Right cardiac atrium (tissue), 5 donors: Measurements from ENCODE around the gene CRYBA2. TPM values are rescaled to one million over a fixed set of nuclear protein-coding genes. Genes with fewer than 3 reads are reported as not detected.

Experiments
- ATAC-seq, 2 donors: fragments of 200-7000 bp; cut with Tn5 transposase; one replicate each; pipeline versions ENCODE4 v1.8.0 to v1.9.1; 2020; ENCODE audit warnings: moderate library complexity in 2 of 2, mild to moderate bottlenecking in 1 of 2
- DNase-seq, 3 donors: peaks; one replicate each; pipeline ENCODE4 v3.0.0-alpha.2; 2020
- H3K27ac ChIP-seq: one replicate; pipeline ENCODE4 v1.5.1; 2013; ENCODE audit warnings: mild to moderate bottlenecking, low read length, control low read depth, moderate library complexity
- H3K27me3 ChIP-seq: one replicate; pipeline ENCODE4 v1.6.1; 2013; ENCODE audit not compliant: control insufficient read depth, insufficient read depth
- H3K4me1 ChIP-seq: one replicate; pipeline ENCODE4 v1.6.1; 2013; ENCODE audit warnings: low read length; ENCODE audit not compliant: control insufficient read depth, insufficient read depth
- H3K4me3 ChIP-seq: one replicate; pipeline ENCODE4 v1.5.1; 2013; ENCODE audit warnings: low read length, control low read depth
- H3K9me3 ChIP-seq: one replicate; pipeline ENCODE4 v1.6.1; 2013; ENCODE audit warnings: low read length; ENCODE audit not compliant: control insufficient read depth
- WGBS: extraction: QIAGEN DNeasy Blood & Tissue Kit; methylation state at CpG from one replicate; pipeline ENCODE4 v1.1.7; 2013; 5-methylcytosine and 5-hydroxymethylcytosine counted together
- intact Hi-C, 4 donors: fragments of 100-400 bp; cut with DNase I; formaldehyde crosslinking; loops; one replicate each; pipeline versions ENCODE4 v1.11.0 to v1.14.0; 2022 to 2023
- polyA plus RNA-seq: library from polyadenylated mRNA; stranded (reverse); fragments of 200-250 nt; gene quantifications from one replicate; pipeline ENCODE4 v1.2.3, GENCODE V29; 2013
- total RNA-seq, 4 donors: library from RNA; stranded (reverse); fragmentation: NEBNext Ultra II Directional; extraction: Animal tissue kit (Norgen Biotek cat#: 25700); gene quantifications; one replicate each; pipeline ENCODE4 v1.2.1, GENCODE V29; 2021
- donor health status: healthy with polysubstance abuse.
- donor health status: DM: no; HTN: yes; CAD: no.
- donor health status: DM: no; HTN: no; CAD: no.
- donor health status: DM: no; HTN: yes; CAD: no; lungs with severe emphysema.
- donor health status: DM: yes; HTN: yes; CAD: no.

CRYBA2 gene
- total and polyA plus RNA-seq, 5 donors, result not detected

GRCh38 chr2:218979846-218980734, 13.1 kb downstream of the CRYBA2 start:
- Histone ChIP-seq H3K27ac (no peak overlapping the region), H3K27me3 (no peaks in the 10 kb centered on the region), H3K4me1 (peaks cover 13% of the 10 kb centered on the region), H3K4me3 (no peak overlapping the region), H3K9me3 (no peaks in the 10 kb centered on the region)
- peak; percentile 82 to 84 for ATAC-seq
- DNase-seq, result peak; percentile 85 to 93 (median 90)
- intact Hi-C loops, result no loop called here
- 3% methylated on average over 39 of the region's 39 CpGs for whole genome bisulfite sequencing

- Histone ChIP-seq H3K27me3 (no peaks in the 10 kb centered on the region), H3K4me1 (no peaks in the 10 kb centered on the region), H3K9me3 (no peaks in the 10 kb centered on the region), H3K27ac (no peak overlapping the region), H3K4me3 (no peak overlapping the region)
- no peak for ATAC-seq
- DNase-seq, result no peak
- WGBS, result 61% methylated on average over 4 of the region's 4 CpGs
- intact Hi-C loops, result no loop called here
Observed at GRCh38 chr2:218975060-218975777, 18.0 kb downstream of the CRYBA2 start.

DNA sequence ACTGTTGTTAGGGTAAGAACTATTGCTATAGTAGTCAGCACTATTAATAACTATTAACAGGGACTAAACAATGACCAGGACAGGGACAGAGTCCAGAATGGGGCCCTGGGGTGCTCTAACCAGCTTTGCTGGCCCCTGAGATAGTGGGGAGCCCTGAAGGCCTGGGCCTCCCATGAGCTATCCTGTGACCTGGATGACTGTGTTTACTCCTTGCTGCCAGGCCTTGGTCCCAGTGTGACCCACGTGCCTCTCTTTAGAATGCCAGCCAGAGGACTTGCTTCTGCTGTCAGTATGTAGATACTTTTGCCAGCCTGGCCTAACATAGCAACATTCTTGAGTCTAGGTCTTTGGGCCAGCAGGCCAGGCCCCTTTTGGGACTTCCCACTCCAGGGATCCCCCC, 22.3 kb downstream of the CRYBA2 start:
- WGBS, result 20% methylated on average over 1 of the region's 1 CpG
- Histone ChIP-seq H3K27ac (no peak overlapping the region), H3K9me3 (no peaks in the 10 kb centered on the region), H3K4me1 (no peaks in the 10 kb centered on the region), H3K27me3 (no peaks in the 10 kb centered on the region), H3K4me3 (no peak overlapping the region)
- no peak for DNase-seq
- intact Hi-C loops, result no loop called here
- peak in 1 of 2 donors; percentile 40 for ATAC-seq

DNA sequence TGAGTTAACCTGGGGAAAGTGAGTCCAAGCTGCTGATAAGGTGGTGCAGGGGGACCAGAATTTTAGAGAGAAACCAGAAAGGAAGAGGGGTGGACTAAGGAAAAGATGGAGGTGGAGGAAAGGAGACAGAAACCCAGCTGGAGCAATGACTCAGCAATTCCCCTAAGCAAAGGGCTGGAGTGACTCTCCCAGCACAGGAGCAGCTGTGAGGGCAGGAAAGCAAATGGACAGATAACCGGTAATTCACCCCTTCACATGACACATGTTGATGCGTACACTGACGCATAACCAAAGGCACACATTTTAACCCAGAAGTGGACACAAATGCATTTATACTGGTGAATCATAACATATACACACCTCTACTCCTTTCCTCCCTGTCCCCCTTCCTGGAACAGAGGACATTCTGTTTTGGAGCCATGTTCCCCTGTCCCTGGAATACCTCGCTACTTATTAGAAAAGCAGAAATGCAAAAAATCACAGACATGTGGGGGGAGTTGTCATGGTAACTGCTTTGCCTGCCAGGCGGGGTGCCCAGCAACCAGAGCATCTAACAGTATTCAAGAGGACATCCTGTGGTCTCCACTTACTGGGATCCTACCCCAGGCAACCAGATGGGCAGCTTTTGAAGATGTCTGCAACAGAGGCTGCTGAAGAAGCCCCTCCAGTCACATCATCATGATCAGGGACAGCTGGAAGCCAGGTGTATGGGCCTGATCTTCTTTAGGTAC, 29.0 kb downstream of the CRYBA2 start:
- DNase-seq (no peak), ATAC-seq (no peak)
- no peaks in the 10 kb centered on the region for H3K9me3 ChIP-seq
- intact Hi-C loops, result no loop called here
- H3K4me1 ChIP-seq, result no peaks in the 10 kb centered on the region
- 35% methylated on average over 5 of the region's 5 CpGs for WGBS
- no peak overlapping the region for H3K27ac ChIP-seq
- no peak overlapping the region for H3K4me3 ChIP-seq
- no peaks in the 10 kb centered on the region for H3K27me3 ChIP-seq

- Histone ChIP-seq H3K9me3 (no peaks in the 10 kb centered on the region), H3K4me3 (no peak overlapping the region), H3K4me1 (no peaks in the 10 kb centered on the region), H3K27ac (no peak overlapping the region), H3K27me3 (no peaks in the 10 kb centered on the region)
- no peak for ATAC-seq
- WGBS, result 15% methylated on average over 5 of the region's 5 CpGs
- no peak for DNase-seq
- intact Hi-C loops, result no loop called here
Observed at GRCh38 chr2:218963601-218964000, 29.6 kb downstream of the CRYBA2 start.

GRCh38 chr2:218962859-218963492, 30.2 kb downstream of the CRYBA2 start:
- peak; percentile 71 to 89 (median 88) for DNase-seq
- intact Hi-C loops, result no loop called here
- ATAC-seq, result peak in 1 of 2 donors; percentile 62

GRCh38 chr2:218961651-218962570, 31.3 kb downstream of the CRYBA2 start:
- WGBS, result 10% methylated on average over 34 of the region's 34 CpGs
- Histone ChIP-seq H3K4me1 (no peaks in the 10 kb centered on the region), H3K9me3 (no peaks in the 10 kb centered on the region), H3K27me3 (no peaks in the 10 kb centered on the region), H3K27ac (no peak overlapping the region), H3K4me3 (no peak overlapping the region)
- no peak for ATAC-seq
- intact Hi-C loops, result no loop called here
- no peak for DNase-seq

More at GRCh38 chr2:218962859-218963492, 30.2 kb downstream of the CRYBA2 start:
- H3K4me1 ChIP-seq, result no peaks in the 10 kb centered on the region
- H3K27me3 ChIP-seq, result no peaks in the 10 kb centered on the region
- H3K27ac ChIP-seq, result no peak overlapping the region
- 2% methylated on average over 42 of the region's 42 CpGs for WGBS
- no peak overlapping the region for H3K4me3 ChIP-seq
- no peaks in the 10 kb centered on the region for H3K9me3 ChIP-seq

DNA sequence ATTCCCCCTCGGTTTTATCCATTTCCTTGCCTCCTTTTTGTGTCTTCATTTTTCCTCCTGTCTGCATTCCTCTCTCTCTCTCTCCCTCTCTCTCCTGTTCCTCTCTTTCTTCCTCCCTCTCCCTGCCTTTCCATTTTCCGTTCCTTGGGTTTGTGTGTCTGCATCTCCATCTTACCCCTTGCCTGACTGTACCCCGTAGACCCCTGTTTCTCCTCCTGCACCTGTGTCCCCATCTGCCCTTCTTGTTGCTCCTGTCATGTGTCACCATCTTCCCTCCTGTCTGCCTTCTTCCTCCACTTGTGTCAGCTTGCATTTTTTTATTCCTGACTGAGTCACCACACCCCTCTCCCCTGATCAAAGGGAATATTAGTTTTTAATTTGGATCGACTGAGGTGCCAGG, 32.0 kb downstream of the CRYBA2 start:
- H3K4me1 ChIP-seq, result no peaks in the 10 kb centered on the region
- intact Hi-C loops, result no loop called here
- H3K9me3 ChIP-seq, result no peaks in the 10 kb centered on the region
- no peaks in the 10 kb centered on the region for H3K27me3 ChIP-seq
- no peak overlapping the region for H3K4me3 ChIP-seq
- ATAC-seq (no peak), DNase-seq (no peak)
- 6% methylated on average over 4 of the region's 4 CpGs for WGBS
- H3K27ac ChIP-seq, result no peak overlapping the region

DNA sequence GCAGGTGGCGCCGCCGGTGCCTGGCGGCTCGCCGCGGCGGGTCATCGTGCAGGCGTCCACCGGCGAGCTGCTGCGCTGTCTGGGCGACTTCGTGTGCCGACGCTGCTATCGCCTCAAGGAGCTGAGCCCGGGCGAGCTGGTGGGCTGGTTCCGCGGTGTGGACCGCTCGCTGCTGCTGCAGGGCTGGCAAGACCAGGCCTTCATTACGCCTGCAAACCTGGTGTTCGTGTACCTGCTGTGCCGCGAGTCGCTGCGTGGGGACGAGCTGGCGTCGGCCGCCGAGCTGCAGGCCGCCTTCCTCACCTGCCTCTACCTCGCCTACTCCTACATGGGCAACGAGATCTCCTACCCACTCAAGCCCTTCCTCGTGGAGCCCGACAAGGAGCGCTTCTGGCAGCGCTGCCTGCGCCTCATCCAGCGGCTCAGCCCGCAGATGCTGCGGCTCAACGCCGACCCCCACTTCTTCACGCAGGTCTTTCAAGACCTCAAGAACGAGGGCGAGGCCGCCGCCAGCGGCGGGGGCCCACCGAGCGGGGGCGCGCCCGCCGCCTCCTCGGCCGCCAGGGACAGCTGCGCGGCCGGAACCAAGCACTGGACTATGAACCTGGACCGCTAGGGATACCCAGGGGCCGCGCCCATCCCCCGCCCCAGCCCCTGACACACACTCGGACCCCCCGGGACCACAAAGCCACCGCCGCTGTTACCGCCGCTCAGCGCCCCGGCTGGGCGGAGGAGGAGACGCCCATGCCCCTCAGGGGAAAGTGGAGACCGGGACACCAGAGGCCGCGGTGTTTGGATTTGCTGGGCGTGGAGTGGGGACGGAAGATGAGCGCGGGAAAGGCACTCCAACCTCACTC, 32.7 kb downstream of the CRYBA2 start:
- DNase-seq (peak in 1 of 3 donors; percentile 50), ATAC-seq (no peak)
- WGBS, result 3% methylated on average over 87 of the region's 87 CpGs
- Histone ChIP-seq H3K9me3 (no peaks in the 10 kb centered on the region), H3K4me3 (no peak overlapping the region), H3K27ac (no peak overlapping the region), H3K27me3 (no peaks in the 10 kb centered on the region), H3K4me1 (no peaks in the 10 kb centered on the region)
- intact Hi-C loops, result no loop called here
